ENCODE results near the gene CCNL2.

Gene CCNL2

DNA sequence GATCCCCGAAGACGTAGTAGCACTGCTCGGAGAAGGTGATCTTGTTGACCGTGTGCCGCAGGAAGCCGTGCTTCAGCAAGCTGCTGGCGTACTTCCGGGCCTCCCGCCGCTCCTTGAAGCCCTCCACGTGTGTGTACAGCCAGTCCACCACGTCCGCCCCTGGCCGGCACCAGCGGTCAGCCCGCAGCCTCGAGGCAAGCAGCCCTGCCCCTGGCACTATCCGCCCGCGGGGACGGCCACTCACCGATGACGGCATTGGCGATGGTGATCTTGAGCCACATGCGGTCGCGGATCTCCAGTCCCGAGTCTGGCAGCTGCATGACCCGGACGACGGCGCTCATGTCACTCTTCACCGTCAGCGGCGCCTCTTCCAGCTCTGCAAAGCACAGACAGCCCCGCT, 60.9 kb downstream of the CCNL2 start:
- DNase-seq (ENCODE audit: low spot score) = no peak
- Histone ChIP-seq H3K36me3 (replicated peaks in 1 of 2; ENCODE audit: control insufficient read depth in 2 of 2, insufficient read depth in 2 of 2, low read length in 2 of 2) (peaks cover 27 to 53% of the 10 kb centered on the region in 2 donors), H3K9me3 (replicated peaks in 1 of 2; ENCODE audit: control insufficient read depth in 2 of 2, insufficient read depth in 1 of 2, low read depth in 1 of 2, low read length in 2 of 2) (peaks cover 0 to 9% of the 10 kb centered on the region in 2 donors), H2BK15ac (ENCODE audit: low read length) (no peak overlapping the region), H3K27ac (replicated peaks; ENCODE audit: low read length) (no peak overlapping the region), H3K4ac (ENCODE audit: low read length) (no peak overlapping the region), H3K4me2 (ENCODE audit: insufficient read depth, low read length, poor library complexity, severe bottlenecking) (no peak overlapping the region), H3K79me1 (ENCODE audit: low read depth, low read length) (peaks cover 14% of the 10 kb centered on the region), H3K4me3 (ENCODE audit: low read length in 2 of 2) (no peak overlapping the region), H3K4me1 (ENCODE audit: control insufficient read depth in 2 of 2, insufficient read depth in 1 of 2, low read depth in 1 of 2, low read length in 2 of 2) (peaks cover 0 to 3% of the 10 kb centered on the region in 2 donors), H3K9ac (ENCODE audit: low read depth, low read length, poor library complexity) (no peak overlapping the region), H4K91ac (ENCODE audit: low read depth, low read length, poor library complexity) (no peak overlapping the region), H2BK12ac (ENCODE audit: low read length) (no peak overlapping the region), H3K18ac (ENCODE audit: low read length) (no peak overlapping the region), H2BK5ac (ENCODE audit: low read length) (no peak overlapping the region), H3K27me3 (ENCODE audit: control insufficient read depth in 3 of 3, insufficient read depth in 3 of 3, low read depth in 1 of 3, low read length in 3 of 3) (no peaks in the 10 kb centered on the region), H2BK120ac (ENCODE audit: low read depth, low read length) (no peak overlapping the region), H3K14ac (ENCODE audit: low read length) (no peak overlapping the region), H2AFZ (ENCODE audit: low read length) (no peak overlapping the region), H2AK5ac (ENCODE audit: low read depth, low read length) (no peak overlapping the region), H4K8ac (ENCODE audit: low read depth, low read length) (no peak overlapping the region), H3K23ac (ENCODE audit: low read depth, low read length, poor library complexity) (peak overlapping the region; percentile 73)
- no CpG with 5 or more reads among the region's 36 CpGs for WGBS, 2 donors (ENCODE audit: extremely low coverage in 2 of 2, insufficient read length in 2 of 2, insufficient replicate concordance in 1 of 2)

GRCh38 chr1:1337793-1338147, 61.4 kb downstream of the CCNL2 start:
- Histone ChIP-seq H2AK5ac (ENCODE audit: low read depth, low read length) (no peak overlapping the region), H3K4me1 (ENCODE audit: control insufficient read depth in 2 of 2, insufficient read depth in 1 of 2, low read depth in 1 of 2, low read length in 2 of 2) (peaks cover 0 to 3% of the 10 kb centered on the region in 2 donors), H2AFZ (ENCODE audit: low read length) (no peak overlapping the region), H3K27me3 (ENCODE audit: control insufficient read depth in 3 of 3, insufficient read depth in 3 of 3, low read depth in 1 of 3, low read length in 3 of 3) (no peaks in the 10 kb centered on the region), H3K27ac (replicated peaks; ENCODE audit: low read length) (no peak overlapping the region), H3K4ac (ENCODE audit: low read length) (no peak overlapping the region), H3K18ac (ENCODE audit: low read length) (no peak overlapping the region), H2BK12ac (ENCODE audit: low read length) (no peak overlapping the region), H3K23ac (ENCODE audit: low read depth, low read length, poor library complexity) (no peak overlapping the region), H3K9ac (ENCODE audit: low read depth, low read length, poor library complexity) (no peak overlapping the region), H4K91ac (ENCODE audit: low read depth, low read length, poor library complexity) (no peak overlapping the region), H2BK15ac (ENCODE audit: low read length) (no peak overlapping the region), H4K8ac (ENCODE audit: low read depth, low read length) (no peak overlapping the region), H3K36me3 (replicated peaks in 1 of 2; ENCODE audit: control insufficient read depth in 2 of 2, insufficient read depth in 2 of 2, low read length in 2 of 2) (peaks cover 27 to 53% of the 10 kb centered on the region in 2 donors), H3K14ac (ENCODE audit: low read length) (no peak overlapping the region), H2BK120ac (ENCODE audit: low read depth, low read length) (no peak overlapping the region), H3K4me3 (ENCODE audit: low read length in 2 of 2) (no peak overlapping the region), H3K9me3 (replicated peaks in 1 of 2; ENCODE audit: control insufficient read depth in 2 of 2, insufficient read depth in 1 of 2, low read depth in 1 of 2, low read length in 2 of 2) (peaks cover 0 to 9% of the 10 kb centered on the region in 2 donors), H3K4me2 (ENCODE audit: insufficient read depth, low read length, poor library complexity, severe bottlenecking) (no peak overlapping the region), H3K79me1 (ENCODE audit: low read depth, low read length) (peaks cover 14% of the 10 kb centered on the region), H2BK5ac (ENCODE audit: low read length) (no peak overlapping the region)
- WGBS, 2 donors (ENCODE audit: extremely low coverage in 2 of 2, insufficient read length in 2 of 2, insufficient replicate concordance in 1 of 2) = no CpG with 5 or more reads among the region's 18 CpGs
- DNase-seq (ENCODE audit: low spot score) = no peak

DNA sequence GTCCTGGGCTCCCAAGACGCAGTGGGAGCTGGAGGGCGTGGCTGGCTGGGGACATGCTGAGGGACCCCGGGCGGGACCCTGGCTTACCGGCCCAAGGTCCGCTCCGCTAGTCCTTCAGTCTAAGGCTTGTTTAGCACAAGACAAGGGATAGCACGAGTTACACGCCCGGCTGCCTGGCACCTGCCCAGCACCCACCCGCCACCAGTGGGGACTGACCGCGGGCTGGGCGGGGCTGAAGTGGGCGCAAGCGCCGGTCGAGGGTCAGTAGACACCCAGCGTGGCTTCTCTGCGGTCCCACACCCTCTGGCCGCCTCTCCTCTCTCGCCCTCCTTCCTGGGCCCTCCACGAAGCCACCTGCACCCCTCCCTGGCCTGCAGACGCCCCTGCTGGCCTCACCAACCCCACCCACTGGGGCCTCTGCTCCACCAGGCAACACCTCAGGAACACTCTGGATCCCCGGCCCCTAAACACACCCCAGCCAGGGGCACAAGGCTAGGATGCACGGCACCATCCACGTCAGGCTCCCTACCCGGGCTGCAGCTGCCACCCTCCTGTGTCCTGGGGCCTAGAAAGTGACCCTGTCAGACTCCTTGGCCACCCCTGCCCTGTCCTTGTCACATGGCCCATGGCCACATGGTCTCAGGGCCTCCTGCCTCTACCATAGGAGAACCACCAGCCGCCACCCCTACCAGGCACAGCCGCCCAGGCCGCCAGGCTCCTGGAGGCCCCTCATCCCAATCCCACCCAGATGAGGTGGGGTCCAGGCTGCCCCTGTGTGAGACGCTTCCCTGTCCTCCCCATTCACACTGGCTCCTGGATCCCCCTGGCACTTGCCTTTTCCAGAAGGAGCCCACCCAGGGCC, 62.0 kb downstream of the CCNL2 start:
- Histone ChIP-seq H3K27me3 (ENCODE audit: control insufficient read depth in 3 of 3, insufficient read depth in 3 of 3, low read depth in 1 of 3, low read length in 3 of 3) (no peaks in the 10 kb centered on the region), H2AK5ac (ENCODE audit: low read depth, low read length) (no peak overlapping the region), H3K4ac (ENCODE audit: low read length) (no peak overlapping the region), H3K27ac (replicated peaks; ENCODE audit: low read length) (no peak overlapping the region), H3K4me3 (ENCODE audit: low read length in 2 of 2) (no peak overlapping the region), H4K91ac (ENCODE audit: low read depth, low read length, poor library complexity) (no peak overlapping the region), H3K36me3 (replicated peaks in 1 of 2; ENCODE audit: control insufficient read depth in 2 of 2, insufficient read depth in 2 of 2, low read length in 2 of 2) (peaks cover 27 to 53% of the 10 kb centered on the region in 2 donors), H2BK12ac (ENCODE audit: low read length) (no peak overlapping the region), H2BK120ac (ENCODE audit: low read depth, low read length) (no peak overlapping the region), H3K18ac (ENCODE audit: low read length) (no peak overlapping the region), H3K9me3 (replicated peaks in 1 of 2; ENCODE audit: control insufficient read depth in 2 of 2, insufficient read depth in 1 of 2, low read depth in 1 of 2, low read length in 2 of 2) (peaks cover 0 to 9% of the 10 kb centered on the region in 2 donors), H2BK15ac (ENCODE audit: low read length) (no peak overlapping the region), H3K79me1 (ENCODE audit: low read depth, low read length) (peaks cover 15% of the 10 kb centered on the region), H3K9ac (ENCODE audit: low read depth, low read length, poor library complexity) (no peak overlapping the region), H4K8ac (ENCODE audit: low read depth, low read length) (no peak overlapping the region), H3K14ac (ENCODE audit: low read length) (peak overlapping the region; percentile 21), H3K4me1 (ENCODE audit: control insufficient read depth in 2 of 2, insufficient read depth in 1 of 2, low read depth in 1 of 2, low read length in 2 of 2) (peaks cover 0 to 3% of the 10 kb centered on the region in 2 donors), H3K4me2 (ENCODE audit: insufficient read depth, low read length, poor library complexity, severe bottlenecking) (no peak overlapping the region), H2AFZ (ENCODE audit: low read length) (no peak overlapping the region), H3K23ac (ENCODE audit: low read depth, low read length, poor library complexity) (peak overlapping the region; percentile 43), H2BK5ac (ENCODE audit: low read length) (no peak overlapping the region)
- no peak for DNase-seq (ENCODE audit: low spot score)
- WGBS, 2 donors (ENCODE audit: extremely low coverage in 2 of 2, insufficient read length in 2 of 2, insufficient replicate concordance in 1 of 2) = no CpG with 5 or more reads among the region's 32 CpGs

- Histone ChIP-seq H2BK15ac (ENCODE audit: low read length) (no peak overlapping the region), H3K27ac (replicated peaks; ENCODE audit: low read length) (no peak overlapping the region), H3K4ac (ENCODE audit: low read length) (no peak overlapping the region), H3K18ac (ENCODE audit: low read length) (no peak overlapping the region), H2AFZ (ENCODE audit: low read length) (no peak overlapping the region), H3K4me3 (ENCODE audit: low read length in 2 of 2) (no peak overlapping the region), H2BK120ac (ENCODE audit: low read depth, low read length) (no peak overlapping the region), H4K8ac (ENCODE audit: low read depth, low read length) (no peak overlapping the region), H3K79me1 (ENCODE audit: low read depth, low read length) (peaks cover 14% of the 10 kb centered on the region), H3K14ac (ENCODE audit: low read length) (no peak overlapping the region), H3K23ac (ENCODE audit: low read depth, low read length, poor library complexity) (no peak overlapping the region), H3K36me3 (replicated peaks in 1 of 2; ENCODE audit: control insufficient read depth in 2 of 2, insufficient read depth in 2 of 2, low read length in 2 of 2) (peaks cover 26 to 47% of the 10 kb centered on the region in 2 donors), H3K9me3 (replicated peaks in 1 of 2; ENCODE audit: control insufficient read depth in 2 of 2, insufficient read depth in 1 of 2, low read depth in 1 of 2, low read length in 2 of 2) (peaks cover 0 to 8% of the 10 kb centered on the region in 2 donors), H4K91ac (ENCODE audit: low read depth, low read length, poor library complexity) (no peak overlapping the region), H3K27me3 (ENCODE audit: control insufficient read depth in 3 of 3, insufficient read depth in 3 of 3, low read depth in 1 of 3, low read length in 3 of 3) (no peaks in the 10 kb centered on the region), H3K4me2 (ENCODE audit: insufficient read depth, low read length, poor library complexity, severe bottlenecking) (no peak overlapping the region), H3K4me1 (ENCODE audit: control insufficient read depth in 2 of 2, insufficient read depth in 1 of 2, low read depth in 1 of 2, low read length in 2 of 2) (peaks cover 0 to 3% of the 10 kb centered on the region in 2 donors), H2AK5ac (ENCODE audit: low read depth, low read length) (no peak overlapping the region), H2BK12ac (ENCODE audit: low read length) (peak overlapping the region; percentile 22), H2BK5ac (ENCODE audit: low read length) (no peak overlapping the region), H3K9ac (ENCODE audit: low read depth, low read length, poor library complexity) (no peak overlapping the region)
- DNase-seq (ENCODE audit: low spot score) = no peak
- no CpG with 5 or more reads among the region's 26 CpGs for WGBS, 2 donors (ENCODE audit: extremely low coverage in 2 of 2, insufficient read length in 2 of 2, insufficient replicate concordance in 1 of 2)
Measured at GRCh38 chr1:1336446-1336845, 62.7 kb downstream of the CCNL2 start.
